Stimulated activated CD8-positive, alpha-beta memory T cell treated with anti-CD3 and anti-CD28 coated beads, Interleukin-7, amount 100 ng/mL, for 24 hours (primary cell): Measurements from ENCODE around the gene LHFPL6.

Experiments
- DNase-seq: peaks from one replicate; pipeline ENCODE4 v3.0.0-alpha.2; 2020; ENCODE audit warnings: low read depth

LHFPL6 gene

GRCh38 chr13:39510316-39510695 is 92.7 kb downstream of the LHFPL6 start:
- DNase-seq, result no peak

GRCh38 chr13:39509616-39510315 is 93.2 kb downstream of the LHFPL6 start:
- DNase-seq, result no peak

GRCh38 chr13:39506559-39507390 is 96.2 kb downstream of the LHFPL6 start:
- no peak for DNase-seq

- no peak for DNase-seq
These were observed 97.8 kb downstream of the LHFPL6 start for GRCh38 chr13:39505151-39505550.

GRCh38 chr13:39503048-39503447 is 99.9 kb downstream of the LHFPL6 start:
- no peak for DNase-seq

- no peak for DNase-seq
These were observed 101.2 kb downstream of the LHFPL6 start for GRCh38 chr13:39501702-39502324.

- no peak for DNase-seq
These were observed 103.4 kb downstream of the LHFPL6 start for GRCh38 chr13:39499604-39500003.

GRCh38 chr13:39498471-39499114 is 104.4 kb downstream of the LHFPL6 start:
- DNase-seq, result no peak

- no peak for DNase-seq
These were observed 106.5 kb downstream of the LHFPL6 start for GRCh38 chr13:39496506-39496905.

- no peak for DNase-seq
These were observed 108.4 kb downstream of the LHFPL6 start for GRCh38 chr13:39494633-39495032.

- DNase-seq, result no peak
These were observed 109.0 kb downstream of the LHFPL6 start for GRCh38 chr13:39494006-39494405.

- DNase-seq, result no peak
These were observed 112.9 kb downstream of the LHFPL6 start for GRCh38 chr13:39490136-39490535.

GRCh38 chr13:39486758-39487157 is 116.2 kb downstream of the LHFPL6 start:
- no peak for DNase-seq

GRCh38 chr13:39485314-39485700 is 117.7 kb downstream of the LHFPL6 start:
- no peak for DNase-seq

- DNase-seq, result no peak
These were observed 118.3 kb downstream of the LHFPL6 start for GRCh38 chr13:39484506-39485313.

GRCh38 chr13:39483326-39483725 is 119.7 kb downstream of the LHFPL6 start:
- DNase-seq, result no peak

GRCh38 chr13:39481491-39481890 is 121.5 kb downstream of the LHFPL6 start:
- DNase-seq, result no peak

- no peak for DNase-seq
These were observed 128.4 kb downstream of the LHFPL6 start for GRCh38 chr13:39474600-39474999.

- DNase-seq, result no peak
These were observed 133.3 kb downstream of the LHFPL6 start for GRCh38 chr13:39469676-39470075.

GRCh38 chr13:39468306-39468705 is 134.7 kb downstream of the LHFPL6 start:
- no peak for DNase-seq

- DNase-seq, result no peak
These were observed 139.4 kb downstream of the LHFPL6 start for GRCh38 chr13:39463611-39464010.

GRCh38 chr13:39462906-39463305 is 140.1 kb downstream of the LHFPL6 start:
- no peak for DNase-seq
